Measurements from ENCODE around the gene GPC6.

DNA sequence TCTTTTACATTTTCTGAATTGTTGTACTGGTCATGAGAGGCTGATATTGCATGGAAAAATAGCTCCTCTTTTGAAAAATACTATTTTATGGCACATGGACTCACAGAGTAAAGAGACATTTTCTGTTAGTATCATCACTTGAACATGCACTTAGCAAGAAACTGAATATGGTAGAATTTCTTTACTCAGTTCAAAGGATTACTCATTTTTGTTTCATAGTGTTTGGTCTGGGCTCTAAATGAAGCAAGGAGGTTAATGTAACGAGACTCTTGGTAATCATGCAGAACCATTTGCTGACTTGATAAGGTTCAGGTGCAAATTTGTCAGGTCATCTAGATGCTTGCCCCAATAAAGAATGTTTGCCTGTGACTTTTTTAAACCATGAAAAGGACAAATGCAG, 63.2 kb downstream of the GPC6 start:
- TF ChIP-seq, protein P1, sequence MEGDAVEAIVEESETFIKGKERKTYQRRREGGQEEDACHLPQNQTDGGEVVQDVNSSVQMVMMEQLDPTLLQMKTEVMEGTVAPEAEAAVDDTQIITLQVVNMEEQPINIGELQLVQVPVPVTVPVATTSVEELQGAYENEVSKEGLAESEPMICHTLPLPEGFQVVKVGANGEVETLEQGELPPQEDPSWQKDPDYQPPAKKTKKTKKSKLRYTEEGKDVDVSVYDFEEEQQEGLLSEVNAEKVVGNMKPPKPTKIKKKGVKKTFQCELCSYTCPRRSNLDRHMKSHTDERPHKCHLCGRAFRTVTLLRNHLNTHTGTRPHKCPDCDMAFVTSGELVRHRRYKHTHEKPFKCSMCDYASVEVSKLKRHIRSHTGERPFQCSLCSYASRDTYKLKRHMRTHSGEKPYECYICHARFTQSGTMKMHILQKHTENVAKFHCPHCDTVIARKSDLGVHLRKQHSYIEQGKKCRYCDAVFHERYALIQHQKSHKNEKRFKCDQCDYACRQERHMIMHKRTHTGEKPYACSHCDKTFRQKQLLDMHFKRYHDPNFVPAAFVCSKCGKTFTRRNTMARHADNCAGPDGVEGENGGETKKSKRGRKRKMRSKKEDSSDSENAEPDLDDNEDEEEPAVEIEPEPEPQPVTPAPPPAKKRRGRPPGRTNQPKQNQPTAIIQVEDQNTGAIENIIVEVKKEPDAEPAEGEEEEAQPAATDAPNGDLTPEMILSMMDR (IDR thresholded peaks at IDR 0.05; ENCODE audit: poor library complexity) = no peak
- TF ChIP-seq EZH2 (IDR thresholded peaks at IDR 0.05; ENCODE audit: borderline replicate concordance) (no peak), EZH2phosphoT487 (IDR thresholded peaks at IDR 0.05; ENCODE audit: low read depth, severe bottlenecking, unreplicated experiment) (no peak)
